HG03571 (cell line): Measurements from ENCODE around the gene TJP1.
"Not testable (repeated sequence)": the region's sequence is repeated elsewhere in the genome, so short reads cannot be mapped to it uniquely, and the experiment has no call there.

Source experiments
- ATAC-seq: cut with Tn5 transposase; IDR thresholded peaks from one replicate; pipeline ENCODE4 v1.9.1; 2021; ENCODE audit not compliant: unreplicated experiment

TJP1 gene

DNA sequence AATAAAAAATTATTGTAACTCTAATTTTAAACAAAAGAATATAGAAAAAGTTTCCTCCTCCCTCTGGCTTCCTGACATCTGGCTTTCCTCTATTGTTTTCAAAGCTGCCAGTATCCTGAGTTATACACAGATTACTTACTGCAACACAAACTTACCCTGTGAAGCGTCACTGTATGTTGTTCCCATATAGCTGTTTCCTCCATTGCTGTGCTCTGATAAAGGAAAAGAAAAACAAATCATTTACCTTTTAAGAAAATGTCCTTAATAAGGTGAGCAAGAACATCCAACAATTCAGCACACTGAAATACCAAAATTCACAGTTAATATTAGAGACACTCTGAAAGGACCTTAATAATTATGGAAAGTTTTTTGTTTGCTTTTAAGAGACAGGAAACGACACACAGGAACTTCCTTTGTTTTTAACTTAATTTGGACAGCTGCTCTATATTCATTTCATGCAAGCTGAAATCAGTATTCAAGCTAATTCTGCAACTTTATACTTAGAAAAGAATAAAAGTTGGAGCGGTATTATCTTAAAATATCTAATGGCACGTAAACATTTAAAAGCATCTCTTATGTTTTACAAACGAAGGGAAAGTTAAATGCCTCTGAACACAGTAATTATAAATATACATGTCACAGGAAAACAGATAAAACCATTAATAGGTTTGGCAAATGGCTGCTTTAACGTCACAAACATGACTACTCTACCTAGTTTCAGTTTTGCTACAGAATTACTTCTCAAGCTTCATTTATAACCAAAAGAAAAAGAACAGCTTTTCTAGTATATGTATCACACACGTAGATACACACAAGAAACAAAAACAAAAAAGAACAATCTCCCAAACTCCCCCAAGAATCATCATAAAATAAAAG lies 21.5 kb downstream of the TJP1 start:
- ATAC-seq: no peak

- ATAC-seq: no peak
Observed at GRCh38 chr15:29799859-29800258, 22.4 kb downstream of the TJP1 start.

GRCh38 chr15:29795610-29796009 lies 26.7 kb downstream of the TJP1 start:
- ATAC-seq: no peak

- ATAC-seq: no peak
Observed at GRCh38 chr15:29792426-29793159, 29.7 kb downstream of the TJP1 start.

- ATAC-seq: no peak
Observed at GRCh38 chr15:29790607-29791006, 31.7 kb downstream of the TJP1 start.

DNA sequence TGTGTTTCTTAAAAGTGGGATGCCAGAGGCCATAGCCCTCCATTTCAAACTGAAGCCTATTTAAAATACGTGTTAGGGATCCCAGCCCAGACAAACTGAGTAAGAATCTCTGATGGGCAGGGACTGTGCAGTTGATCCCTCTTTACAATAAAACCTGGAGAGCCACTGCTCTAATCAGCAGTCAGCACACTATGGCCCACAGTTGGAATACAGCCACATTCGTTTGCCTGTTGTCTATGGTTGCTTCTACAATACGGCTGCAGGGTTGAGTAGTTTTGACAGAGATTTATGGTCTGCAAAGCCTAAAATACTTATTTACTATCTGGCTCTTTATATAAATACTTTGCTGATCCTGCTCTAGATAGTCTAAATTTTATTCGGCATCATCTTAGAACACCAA lies 32.4 kb downstream of the TJP1 start:
- ATAC-seq: no peak

DNA sequence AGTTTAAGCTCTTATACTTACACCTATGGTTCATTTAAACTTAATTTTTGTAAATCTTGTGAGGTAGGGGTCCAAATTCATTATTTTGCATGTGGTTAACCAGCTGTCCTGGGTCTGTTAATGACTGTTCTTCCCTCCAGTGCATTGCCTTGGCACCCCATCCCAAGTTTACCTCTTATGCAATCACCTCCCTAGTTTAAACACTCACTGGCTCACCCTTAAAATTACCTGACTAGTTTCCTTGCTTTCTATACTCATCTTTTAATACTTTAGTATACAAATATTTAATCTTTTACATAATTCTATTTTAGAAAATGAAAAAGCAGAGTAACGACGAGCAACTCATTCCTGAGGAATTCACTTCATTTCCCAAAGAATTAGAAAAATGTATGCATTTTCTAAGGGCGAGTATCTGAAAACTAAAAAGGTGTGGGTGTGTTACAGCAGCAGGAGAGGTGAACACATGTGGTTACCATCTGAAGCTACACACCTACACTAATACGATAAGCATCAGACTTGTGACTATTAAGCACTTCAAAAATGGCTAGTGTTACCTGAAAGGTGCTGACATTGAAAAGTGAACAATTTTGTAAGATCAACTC lies 33.7 kb downstream of the TJP1 start:
- no peak for ATAC-seq

DNA sequence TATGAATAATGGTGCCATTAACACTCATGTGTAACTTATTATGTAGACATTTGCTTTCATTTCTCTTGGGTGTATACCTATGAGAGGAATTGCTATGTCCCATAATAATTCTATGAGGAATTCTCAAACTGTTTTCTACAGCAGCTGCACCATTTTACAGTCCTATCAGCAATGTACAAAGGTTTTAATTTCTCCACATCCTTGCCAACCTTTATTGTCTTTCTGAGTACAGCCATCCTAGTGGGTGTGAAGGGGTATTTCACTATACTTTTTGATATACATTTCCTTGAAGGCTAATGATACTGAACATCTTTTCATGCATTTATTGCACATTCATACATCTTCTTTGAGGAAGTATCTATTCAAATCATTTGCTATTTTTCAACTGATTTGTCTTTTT lies 34.5 kb downstream of the TJP1 start:
- ATAC-seq: no peak

- ATAC-seq: no peak
Observed at GRCh38 chr15:29785642-29786041, 36.6 kb downstream of the TJP1 start.

DNA sequence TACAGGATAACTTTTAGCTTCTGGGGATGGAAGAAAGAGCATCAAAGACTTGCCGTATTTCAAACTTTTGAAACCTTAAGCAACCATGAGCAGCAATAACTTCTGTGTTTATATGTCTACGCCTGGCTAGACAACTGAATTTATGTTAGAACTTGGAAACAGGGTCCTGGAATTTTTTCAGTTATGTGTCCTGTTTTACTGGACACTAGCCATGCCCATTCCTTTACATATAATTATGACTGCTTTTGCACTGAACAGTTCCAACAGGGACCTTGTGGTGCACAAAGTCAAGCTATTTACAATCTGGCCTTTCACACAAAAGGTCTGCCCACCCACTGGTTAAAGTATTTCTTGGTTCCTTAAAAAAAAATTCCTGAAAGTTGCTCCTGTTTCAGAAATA lies 37.1 kb downstream of the TJP1 start:
- no peak for ATAC-seq

GRCh38 chr15:29784413-29784812 lies 37.9 kb downstream of the TJP1 start:
- no peak for ATAC-seq

GRCh38 chr15:29782816-29783215 lies 39.5 kb downstream of the TJP1 start:
- ATAC-seq: not testable (repeated sequence)

- ATAC-seq: no peak
Observed at GRCh38 chr15:29778382-29778781, 43.9 kb downstream of the TJP1 start.

- no peak for ATAC-seq
Observed at GRCh38 chr15:29776859-29777258, 45.4 kb downstream of the TJP1 start.

- ATAC-seq: no peak
Observed at GRCh38 chr15:29774900-29775299, 47.4 kb downstream of the TJP1 start.

- ATAC-seq: no peak
Observed at GRCh38 chr15:29773816-29774215, 48.5 kb downstream of the TJP1 start.

DNA sequence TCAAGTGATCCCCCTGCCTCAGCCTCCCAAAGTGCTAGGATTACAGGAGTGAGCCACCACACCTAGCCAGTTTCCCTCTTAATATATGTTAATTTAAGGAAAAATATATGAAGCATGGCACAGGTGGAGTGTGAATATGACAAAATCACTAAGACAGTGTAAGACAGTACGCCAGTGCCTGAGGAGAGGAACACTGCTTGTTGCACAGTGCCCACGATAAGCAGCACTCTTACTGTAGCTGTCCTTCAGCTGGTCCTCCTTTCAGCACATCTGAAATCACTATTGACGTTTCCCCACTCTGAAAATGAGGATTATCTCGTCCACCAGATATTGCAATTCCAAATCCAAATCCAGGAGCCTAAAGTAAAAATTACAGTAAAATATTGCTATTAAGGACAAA lies 49.3 kb downstream of the TJP1 start:
- no peak for ATAC-seq

DNA sequence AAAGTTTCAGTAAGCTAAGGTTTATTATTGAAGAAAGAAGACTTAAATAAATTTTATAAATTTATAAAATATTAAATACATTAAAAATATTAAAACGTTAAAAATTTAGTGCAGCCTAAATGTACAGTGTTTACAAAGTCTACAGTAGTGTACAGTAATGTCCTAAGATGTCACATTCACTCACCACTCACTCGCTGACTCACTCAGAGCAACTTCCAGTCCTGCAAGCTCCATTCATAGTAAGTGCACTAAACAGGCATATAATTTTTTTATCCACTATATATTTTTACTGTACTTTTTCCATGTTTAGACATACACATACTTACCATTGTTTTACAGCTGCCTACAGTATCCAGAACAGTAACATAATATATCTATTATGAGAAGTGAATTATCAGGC lies 51.5 kb downstream of the TJP1 start:
- ATAC-seq: no peak

DNA sequence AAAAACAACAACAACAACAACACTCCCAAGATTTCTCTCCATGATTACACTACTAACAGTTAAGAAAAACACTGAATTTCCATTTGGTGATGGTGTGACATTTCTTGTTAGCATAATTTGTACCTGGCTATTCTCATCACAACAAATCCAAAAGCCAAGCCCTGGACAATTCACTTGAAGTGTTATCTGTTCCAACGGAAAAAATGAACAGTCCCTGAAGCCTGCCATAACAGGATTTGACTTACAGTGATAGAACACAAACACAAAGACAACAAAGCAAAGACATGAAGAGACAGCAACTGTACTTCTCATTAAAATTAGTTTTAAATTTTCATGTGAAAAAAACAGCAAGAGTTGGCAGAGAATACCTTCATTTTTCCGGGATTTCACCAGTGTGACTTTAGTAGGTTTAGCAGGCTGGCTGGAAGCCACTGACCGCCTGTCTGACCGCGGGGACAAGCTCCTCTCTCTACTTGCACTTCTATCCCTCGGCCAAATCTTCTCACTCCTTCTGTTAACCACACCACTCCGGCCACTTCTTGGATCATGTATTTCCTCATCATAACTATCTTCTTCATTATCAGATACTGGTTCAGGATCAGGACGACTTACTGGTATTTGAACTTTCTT lies 56.3 kb downstream of the TJP1 start:
- no peak for ATAC-seq

DNA sequence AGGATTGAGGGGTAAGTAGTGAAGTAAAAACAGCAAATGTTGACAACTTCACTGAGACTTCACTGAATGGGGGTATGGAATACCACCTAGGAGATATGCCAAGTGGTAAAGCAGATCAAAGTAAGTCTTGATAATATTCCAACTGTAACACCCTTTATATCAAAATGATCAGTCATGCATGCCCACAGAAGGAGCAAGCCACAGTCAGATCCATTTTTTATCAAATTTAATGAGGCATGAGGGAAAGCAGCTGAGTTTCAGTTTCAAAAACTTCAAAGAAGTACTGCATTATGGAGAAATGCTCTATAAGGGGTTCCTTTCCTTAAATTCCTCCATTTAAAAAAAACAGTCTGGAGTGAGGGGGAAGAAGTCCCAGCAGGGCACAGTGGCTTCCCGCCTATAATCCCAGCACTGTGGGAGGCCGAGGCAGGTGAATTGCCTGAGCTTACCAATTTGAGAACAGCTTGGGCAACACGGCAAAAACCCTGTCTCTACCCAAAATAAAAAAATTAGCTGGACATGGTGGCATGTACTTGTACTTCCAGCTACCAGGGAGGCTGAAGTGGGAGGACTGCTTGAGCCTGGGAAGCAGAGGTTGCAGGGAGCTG lies 56.9 kb downstream of the TJP1 start:
- no peak for ATAC-seq

DNA sequence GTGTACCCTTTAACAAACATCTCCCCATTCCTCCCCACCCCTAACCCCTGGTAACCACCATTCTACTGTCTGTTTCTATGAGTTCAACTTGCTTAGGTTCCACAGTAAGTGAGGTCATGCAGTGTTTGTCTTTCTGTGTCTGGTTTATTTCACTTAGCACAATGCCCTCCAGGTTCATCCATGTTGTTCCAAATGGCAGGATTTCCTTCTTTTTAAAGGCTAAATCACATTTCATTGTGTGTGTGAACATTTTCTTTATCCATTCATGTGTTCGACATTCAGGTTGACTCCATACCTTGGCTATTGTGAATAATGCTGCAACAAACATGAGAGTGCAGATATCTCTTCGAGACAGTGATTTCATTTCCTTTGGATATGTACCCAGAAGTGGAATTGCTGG lies 62.7 kb downstream of the TJP1 start:
- no peak for ATAC-seq
